ENCODE data around the gene ELOB. TPM values are rescaled to one million over a fixed set of nuclear protein-coding genes. Genes with fewer than 3 reads are reported as not detected.

The ELOB gene
- total RNA-seq, 1 experiment from 2014 or later: 311 TPM

- no peaks in the 10 kb centered on the region for H3K36me3 ChIP-seq
- no peaks in the 10 kb centered on the region for H3K9me3 ChIP-seq (replicated peaks)
- no peak overlapping the region for H3K27ac ChIP-seq
- no peak for DNase-seq (ENCODE audit: low read depth in 1 of 2, low spot score in 2 of 2)
- H3K4me3 ChIP-seq: no peak overlapping the region
- peaks cover 4% of the 10 kb centered on the region for H3K4me1 ChIP-seq (replicated peaks)
- H3K27me3 ChIP-seq (replicated peaks): peaks cover 33% of the 10 kb centered on the region
These were observed 7.4 kb upstream of the ELOB start for GRCh38 chr16:2784358-2785100.

GRCh38 chr16:2783581-2784357 is 6.7 kb upstream of the ELOB start:
- Histone ChIP-seq H3K9me3 (replicated peaks) (no peaks in the 10 kb centered on the region), H3K27ac (no peak overlapping the region), H3K27me3 (replicated peaks) (peaks cover 29% of the 10 kb centered on the region), H3K4me1 (replicated peaks) (peaks cover 4% of the 10 kb centered on the region), H3K4me3 (no peak overlapping the region), H3K36me3 (no peaks in the 10 kb centered on the region)
- DNase-seq (ENCODE audit: low read depth in 1 of 2, low spot score in 2 of 2): no peak

- Histone ChIP-seq H3K4me3 (no peak overlapping the region), H3K36me3 (peaks cover 2% of the 10 kb centered on the region), H3K27me3 (replicated peaks) (peaks cover 27% of the 10 kb centered on the region), H3K27ac (no peak overlapping the region), H3K9me3 (replicated peaks) (no peaks in the 10 kb centered on the region), H3K4me1 (replicated peaks) (peaks cover 9% of the 10 kb centered on the region)
- no peak for DNase-seq (ENCODE audit: low read depth in 1 of 2, low spot score in 2 of 2)
These were observed 5.7 kb upstream of the ELOB start for GRCh38 chr16:2782583-2783351.

- Histone ChIP-seq H3K27me3 (replicated peaks) (peaks cover 9% of the 10 kb centered on the region), H3K36me3 (peaks cover 24% of the 10 kb centered on the region), H3K4me3 (no peak overlapping the region), H3K4me1 (replicated peaks) (peaks cover 16% of the 10 kb centered on the region), H3K9me3 (replicated peaks) (0 out of 2 replicates have a peak, but pooled peaks cover 2% of the 10 kb centered on the region), H3K27ac (no peak overlapping the region)
- no peak for DNase-seq (ENCODE audit: low read depth in 1 of 2, low spot score in 2 of 2)
These were observed 3.2 kb upstream of the ELOB start for GRCh38 chr16:2779978-2780898.

- H3K36me3 ChIP-seq: peaks cover 33% of the 10 kb centered on the region
- no peak overlapping the region for H3K4me3 ChIP-seq
- no peak for DNase-seq (ENCODE audit: low read depth in 1 of 2, low spot score in 2 of 2)
- H3K27me3 ChIP-seq (replicated peaks): peaks cover under 1% of the 10 kb centered on the region; the same call in 1 of the 2 replicates
- 0 out of 2 replicates have a peak, but pooled peaks cover 2% of the 10 kb centered on the region for H3K9me3 ChIP-seq (replicated peaks)
- H3K4me1 ChIP-seq (replicated peaks): peaks cover 16% of the 10 kb centered on the region
- no peak overlapping the region for H3K27ac ChIP-seq
These were observed 2.3 kb upstream of the ELOB start for GRCh38 chr16:2779151-2779920.

GRCh38 chr16:2778630-2778958 is 1.5 kb upstream of the ELOB start:
- Histone ChIP-seq H3K27ac (no peak overlapping the region), H3K4me1 (replicated peaks) (peaks cover 16% of the 10 kb centered on the region), H3K36me3 (peaks cover 40% of the 10 kb centered on the region), H3K4me3 (peak overlapping the region; percentile 100), H3K27me3 (replicated peaks) (no peaks in the 10 kb centered on the region), H3K9me3 (replicated peaks) (0 out of 2 replicates have a peak, but pooled peaks cover 2% of the 10 kb centered on the region)
- no peak for DNase-seq (ENCODE audit: low read depth in 1 of 2, low spot score in 2 of 2)

GRCh38 chr16:2777903-2778629 is 986 bp upstream of the ELOB start:
- no peak for DNase-seq (ENCODE audit: low read depth in 1 of 2, low spot score in 2 of 2)
- no peaks in the 10 kb centered on the region for H3K27me3 ChIP-seq (replicated peaks)
- peak overlapping the region; percentile 100 for H3K27ac ChIP-seq
- H3K9me3 ChIP-seq (replicated peaks): 0 out of 2 replicates have a peak, but pooled peaks cover 2% of the 10 kb centered on the region
- H3K36me3 ChIP-seq: peaks cover 45% of the 10 kb centered on the region
- H3K4me1 ChIP-seq (replicated peaks): peaks cover 22% of the 10 kb centered on the region
- H3K4me3 ChIP-seq: peak overlapping the region; percentile 100

- peaks cover 25% of the 10 kb centered on the region for H3K4me1 ChIP-seq (replicated peaks)
- peak overlapping the region; percentile 62 for H3K27ac ChIP-seq
- DNase-seq (ENCODE audit: low read depth in 1 of 2, low spot score in 2 of 2): peak in 1 of 2 experiments; percentile 35
- peak overlapping the region; percentile 100 for H3K4me3 ChIP-seq
- no peaks in the 10 kb centered on the region for H3K27me3 ChIP-seq (replicated peaks)
- 0 out of 2 replicates have a peak, but pooled peaks cover 2% of the 10 kb centered on the region for H3K9me3 ChIP-seq (replicated peaks)
- peaks cover 58% of the 10 kb centered on the region for H3K36me3 ChIP-seq
These were observed 460 bp downstream of the ELOB start for GRCh38 chr16:2776500-2777139.

GRCh38 chr16:2775765-2776499 is 1.1 kb downstream of the ELOB start:
- 0 out of 2 replicates have a peak, but pooled peaks cover 2% of the 10 kb centered on the region for H3K9me3 ChIP-seq (replicated peaks)
- H3K36me3 ChIP-seq: peaks cover 65% of the 10 kb centered on the region
- DNase-seq (ENCODE audit: low read depth in 1 of 2, low spot score in 2 of 2): no peak
- H3K27me3 ChIP-seq (replicated peaks): no peaks in the 10 kb centered on the region
- peaks cover 25% of the 10 kb centered on the region for H3K4me1 ChIP-seq (replicated peaks)
- H3K4me3 ChIP-seq: peak overlapping the region; percentile 100
- H3K27ac ChIP-seq: no peak overlapping the region

- no peak for DNase-seq (ENCODE audit: low read depth in 1 of 2, low spot score in 2 of 2)
- H3K27ac ChIP-seq: no peak overlapping the region
- H3K4me1 ChIP-seq (replicated peaks): peaks cover 25% of the 10 kb centered on the region
- H3K9me3 ChIP-seq (replicated peaks): 0 out of 2 replicates have a peak, but pooled peaks cover 2% of the 10 kb centered on the region
- peaks cover 70% of the 10 kb centered on the region for H3K36me3 ChIP-seq
- no peak overlapping the region for H3K4me3 ChIP-seq
- H3K27me3 ChIP-seq (replicated peaks): no peaks in the 10 kb centered on the region
These were observed 1.9 kb downstream of the ELOB start for GRCh38 chr16:2775131-2775716.
